Calu3 (cell line): ENCODE measurements around the gene IRX6. TPM values are rescaled to one million over a fixed set of nuclear protein-coding genes. Genes with fewer than 3 reads are reported as not detected.

ENCODE experiments used
- BruUV-seq: library from RNA; stranded (reverse); fragments of 400-500 nt; replicated peaks from 2 replicates; lab custom pipeline; 2021; lab: Mats Ljungman, UMichigan
- CTCF ChIA-PET: fragments of 300-600 bp; sonication (Branson Sonifier 250); formaldehyde crosslinking; loops from one replicate; lab custom pipeline; 2022; ENCODE audit warnings: antibody characterized with exemption; lab: Charles Lee
- DNase-seq: peaks from one replicate; pipeline ENCODE4 v3.0.0; 2022
- H3K27ac Mint-ChIP-seq: one replicate; pipeline ENCODE4 v1.8.0; 2022; ENCODE audit warnings: mixed read lengths; ENCODE audit not compliant: unreplicated experiment
- H3K27me3 Mint-ChIP-seq: one replicate; pipeline ENCODE4 v1.8.0; 2022; ENCODE audit warnings: mixed read lengths; ENCODE audit not compliant: unreplicated experiment
- H3K36me3 Mint-ChIP-seq: one replicate; pipeline ENCODE4 v1.8.0; 2022; ENCODE audit warnings: mild to moderate bottlenecking, moderate library complexity, mixed read lengths; ENCODE audit not compliant: insufficient read depth, unreplicated experiment
- H3K4me1 Mint-ChIP-seq: one replicate; pipeline ENCODE4 v1.8.0; 2022; ENCODE audit warnings: mild to moderate bottlenecking, low read depth, mixed read lengths; ENCODE audit not compliant: unreplicated experiment
- H3K4me3 Mint-ChIP-seq: one replicate; pipeline ENCODE4 v1.8.0; 2022; ENCODE audit warnings: mild to moderate bottlenecking, low read depth, moderate library complexity, mixed read lengths; ENCODE audit not compliant: unreplicated experiment
- H3K9me3 Mint-ChIP-seq: one replicate; pipeline ENCODE4 v1.8.0; 2022; ENCODE audit warnings: low read depth, mixed read lengths; ENCODE audit not compliant: unreplicated experiment
- CTCF ChIP-seq: fragments of 200-600 bp; IDR thresholded peaks from one replicate; pipeline ENCODE4 v1.8.0; 2022; ENCODE audit warnings: antibody characterized with exemption; ENCODE audit not compliant: unreplicated experiment
- intact Hi-C: fragments of 100-400 bp; cut with micrococcal nuclease; formaldehyde crosslinking; loops from one replicate; pipeline ENCODE4 v1.10.0; 2022; ENCODE audit not compliant: unreplicated experiment
- total RNA-seq: library from RNA; stranded (reverse); gene quantifications from 2 replicates; pipeline ENCODE4 v1.2.3, GENCODE V29; 2022

Gene IRX6
- total RNA-seq, 1 experiment from 2014 or later: not detected

DNA sequence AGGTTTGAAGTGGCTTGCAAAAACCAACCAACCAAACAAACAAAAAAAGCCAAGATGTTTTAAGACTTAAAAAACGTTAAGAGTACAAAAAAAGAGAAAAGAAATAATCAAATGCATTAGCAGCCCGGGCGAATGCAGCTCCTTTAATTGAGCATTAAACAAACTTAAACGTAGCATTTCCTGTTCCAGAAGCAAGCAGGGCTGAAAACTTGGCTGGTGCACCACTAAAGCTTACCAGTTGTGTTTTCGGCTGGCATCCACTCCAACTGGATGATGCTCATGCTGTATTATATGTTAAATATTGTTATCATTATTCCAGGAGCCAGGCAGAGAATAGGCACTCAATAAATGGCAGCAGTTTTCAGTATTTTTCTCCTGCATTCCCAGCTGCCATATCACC is 45.1 kb downstream of the IRX6 start:
- CTCF ChIA-PET: interaction anchor here (0.7 kb wide), 1 partner anchor 22 kb away, joined by 3 read pairs; no protein-coding TSS in a partner anchor
- BruUV-seq: no TSS peak
- Mint-ChIP-seq H3K4me3 (no peak overlapping the region), H3K9me3 (no peaks in the 10 kb centered on the region), H3K4me1 (no peaks in the 10 kb centered on the region), H3K36me3 (no peaks in the 10 kb centered on the region), H3K27ac (no peak overlapping the region), H3K27me3 (peaks cover 25% of the 10 kb centered on the region)
- intact Hi-C loops: loop anchor here (10.0 kb wide), 1 partner anchor 74 kb away; no protein-coding TSS in a partner anchor
- no peak for TF ChIP-seq CTCF
- DNase-seq: no peak

DNA sequence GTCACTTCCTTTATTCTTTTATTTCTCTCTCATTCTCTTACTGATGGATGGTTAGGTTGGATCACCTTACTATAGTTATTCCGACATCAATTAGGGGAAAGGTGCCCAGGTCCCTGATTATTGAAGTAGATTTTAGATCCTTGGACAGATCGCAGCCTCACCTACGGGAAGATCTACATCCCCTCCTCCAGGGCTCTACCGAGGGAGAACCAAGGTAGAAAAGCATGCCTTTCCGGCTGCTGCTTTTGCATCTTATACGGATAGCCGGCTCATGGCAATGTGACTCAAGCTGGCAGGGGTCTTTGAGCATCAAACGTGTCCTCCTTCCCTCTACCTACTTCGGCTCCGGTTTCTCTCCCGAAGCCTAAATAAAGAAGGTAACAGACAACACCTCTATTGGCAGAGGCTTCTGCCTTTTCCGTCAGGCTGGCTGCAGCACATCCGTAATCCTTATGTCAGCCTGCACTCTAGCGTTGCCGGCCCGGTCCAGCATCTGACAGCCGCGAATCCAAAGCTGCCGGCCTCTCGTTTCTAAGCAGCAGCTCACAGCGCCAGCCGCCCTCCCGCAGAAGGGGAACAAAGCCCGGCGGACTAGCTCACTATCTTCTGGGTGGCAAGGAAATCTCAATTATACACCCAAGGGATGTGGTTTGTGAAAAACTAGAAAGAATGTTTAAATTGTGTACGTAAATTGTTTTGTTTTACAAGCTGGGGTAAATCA is 46.9 kb downstream of the IRX6 start:
- Mint-ChIP-seq H3K27ac (no peak overlapping the region), H3K36me3 (no peaks in the 10 kb centered on the region), H3K27me3 (peaks cover 25% of the 10 kb centered on the region), H3K9me3 (no peaks in the 10 kb centered on the region), H3K4me3 (no peak overlapping the region), H3K4me1 (no peaks in the 10 kb centered on the region)
- DNase-seq: no peak
- intact Hi-C loops: no loop called here
- CTCF ChIA-PET: no interaction called here
- no peak for TF ChIP-seq CTCF
- no TSS peak for BruUV-seq

GRCh38 chr16:55372792-55373488 is 48.9 kb downstream of the IRX6 start:
- CTCF ChIA-PET: interaction anchor here (0.9 kb wide), 1 partner anchor 12 kb away, joined by 3 read pairs; no protein-coding TSS in a partner anchor
- Mint-ChIP-seq H3K9me3 (no peaks in the 10 kb centered on the region), H3K27me3 (peaks cover 25% of the 10 kb centered on the region), H3K36me3 (no peaks in the 10 kb centered on the region), H3K27ac (no peak overlapping the region), H3K4me3 (no peak overlapping the region), H3K4me1 (no peaks in the 10 kb centered on the region)
- no peak for TF ChIP-seq CTCF
- no TSS peak for BruUV-seq
- DNase-seq: no peak
- intact Hi-C loops: no loop called here

- H3K36me3 Mint-ChIP-seq: no peaks in the 10 kb centered on the region
- BruUV-seq: no TSS peak
- no peaks in the 10 kb centered on the region for H3K4me1 Mint-ChIP-seq
- H3K27ac Mint-ChIP-seq: no peak overlapping the region
- no peak overlapping the region for H3K4me3 Mint-ChIP-seq
- CTCF ChIA-PET: no interaction called here
- H3K9me3 Mint-ChIP-seq: no peaks in the 10 kb centered on the region
- DNase-seq: no peak
- TF ChIP-seq CTCF: no peak
- intact Hi-C loops: no loop called here
- peaks cover 25% of the 10 kb centered on the region for H3K27me3 Mint-ChIP-seq
Observed at GRCh38 chr16:55373489-55373832, 49.5 kb downstream of the IRX6 start.
